Stimulated activated CD8-positive, alpha-beta memory T cell treated with anti-CD3 and anti-CD28 coated beads, Interleukin-15, amount 100 ng/mL, for 4 hours (primary cell): ENCODE results near the gene C1orf174.
"Not testable (repeated sequence)": the region's sequence is repeated elsewhere in the genome, so short reads cannot be mapped to it uniquely, and the experiment has no call there.

ENCODE experiments used
- DNase-seq, 2 donors: peaks; one replicate each; pipeline ENCODE4 v3.0.0-alpha.2; 2020; ENCODE audit warnings: low read depth in 2 of 2

C1orf174 gene

DNA sequence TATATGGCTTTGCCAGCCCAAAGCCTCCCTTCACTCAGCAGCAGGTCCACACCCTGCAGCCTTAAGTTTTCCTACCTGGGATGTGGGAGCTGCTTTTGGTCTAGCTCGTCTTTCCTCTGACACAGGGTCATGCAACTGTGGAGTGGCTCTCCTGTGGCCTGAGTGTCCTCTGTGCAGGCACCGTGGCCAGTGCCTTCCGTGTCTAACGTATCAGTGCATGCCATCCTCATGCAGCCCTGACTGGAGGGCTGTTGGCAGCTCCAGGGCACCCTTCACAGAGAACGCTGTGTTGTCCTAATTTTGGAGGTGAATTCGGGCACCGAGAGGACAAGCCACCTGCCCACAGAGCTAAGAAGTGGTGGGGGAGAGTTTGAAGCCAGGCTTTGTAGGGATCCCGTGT lies 25.7 kb upstream of the C1orf174 start:
- no peak for DNase-seq

GRCh38 chr1:3925256-3925655 lies 25.2 kb upstream of the C1orf174 start:
- DNase-seq, result no peak

DNA sequence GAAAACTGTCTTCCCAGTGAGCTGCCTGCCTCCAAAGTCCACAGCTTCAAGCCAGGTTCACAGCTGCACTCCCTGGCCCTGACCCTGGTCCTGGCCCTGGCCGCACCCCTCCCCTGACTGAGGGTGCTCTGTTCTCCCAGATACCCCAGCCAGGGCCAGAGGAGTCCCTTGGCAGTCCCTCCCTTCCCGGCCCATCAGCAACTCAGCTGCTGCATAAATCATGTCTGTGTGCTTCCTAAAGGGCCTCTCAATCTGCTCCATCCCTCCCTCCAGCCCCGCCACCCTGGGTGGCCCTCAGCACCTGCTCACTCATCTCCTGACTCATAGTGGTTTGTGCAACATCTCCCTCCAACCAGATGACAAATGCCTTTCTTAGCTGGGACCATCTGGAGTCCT lies 24.8 kb upstream of the C1orf174 start:
- DNase-seq, result no peak

DNA sequence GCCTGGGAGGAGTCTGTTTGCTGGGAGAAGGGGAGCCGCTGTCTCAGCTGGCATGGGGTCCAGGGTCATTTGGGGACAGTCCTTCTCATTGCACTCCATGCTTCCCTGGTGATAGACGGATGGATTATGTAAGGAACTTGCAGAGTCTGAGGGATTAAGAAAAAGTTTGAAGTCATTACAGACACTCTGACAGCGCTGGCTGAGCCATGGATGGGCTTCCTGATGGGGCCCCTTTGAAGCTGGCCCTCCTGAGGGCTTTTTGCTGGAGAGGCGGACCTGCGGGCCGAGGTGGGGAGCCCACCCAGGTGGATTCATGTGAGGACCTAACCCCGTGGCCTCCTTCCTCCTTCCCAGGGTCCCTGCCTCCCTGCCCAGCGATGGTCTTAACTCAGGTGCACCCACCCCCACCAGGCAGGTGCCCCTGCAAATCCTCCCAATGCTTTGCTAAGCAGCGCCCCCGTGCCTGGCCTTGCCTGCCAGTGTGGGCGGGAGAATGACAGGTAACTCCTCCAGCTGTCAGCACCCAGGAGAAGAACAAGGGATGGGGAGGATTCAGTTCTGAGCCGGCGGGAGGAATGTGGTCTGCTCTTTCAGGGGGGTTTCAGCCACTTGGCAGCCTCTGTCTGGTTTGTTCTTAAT lies 24.2 kb upstream of the C1orf174 start:
- DNase-seq, result no peak

DNA sequence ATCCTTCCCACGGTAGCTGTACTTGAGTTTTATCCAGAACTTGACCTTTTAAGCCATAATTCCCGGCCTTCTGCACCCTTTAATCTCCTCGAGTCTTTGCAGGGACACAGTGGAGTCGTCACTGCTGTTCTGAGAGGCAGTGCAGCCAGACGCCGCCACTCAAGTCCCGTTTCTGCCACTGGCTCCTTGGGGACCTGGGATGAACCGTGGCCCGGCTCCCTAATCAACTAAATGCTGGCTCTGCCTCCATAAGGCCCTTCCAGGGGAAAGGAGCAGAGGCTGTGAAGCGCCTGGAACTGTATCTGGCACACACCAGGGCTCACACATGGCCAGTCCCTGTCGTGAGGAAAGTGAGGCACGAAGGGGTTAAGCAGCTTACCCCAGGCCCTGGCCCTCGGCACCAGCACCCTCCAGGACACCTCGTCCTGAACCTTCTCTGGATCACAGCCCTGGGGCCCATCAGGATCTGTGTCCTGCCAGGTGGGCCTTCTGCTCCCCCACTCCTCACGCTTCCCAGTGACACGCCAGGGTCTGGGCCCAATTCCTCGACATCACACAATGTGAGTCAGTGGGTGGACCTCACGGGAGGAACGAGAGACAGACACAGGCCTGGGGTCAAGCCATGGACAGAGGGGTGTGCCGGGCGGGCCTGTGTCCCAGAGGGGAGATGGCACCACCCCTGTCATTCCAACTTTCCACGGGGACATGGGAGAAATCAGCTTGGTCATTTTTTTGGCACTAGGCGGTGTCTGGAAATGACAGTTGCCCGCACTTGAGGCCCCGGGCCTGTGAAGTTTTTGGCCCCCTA lies 23.5 kb upstream of the C1orf174 start:
- DNase-seq, result no peak

DNA sequence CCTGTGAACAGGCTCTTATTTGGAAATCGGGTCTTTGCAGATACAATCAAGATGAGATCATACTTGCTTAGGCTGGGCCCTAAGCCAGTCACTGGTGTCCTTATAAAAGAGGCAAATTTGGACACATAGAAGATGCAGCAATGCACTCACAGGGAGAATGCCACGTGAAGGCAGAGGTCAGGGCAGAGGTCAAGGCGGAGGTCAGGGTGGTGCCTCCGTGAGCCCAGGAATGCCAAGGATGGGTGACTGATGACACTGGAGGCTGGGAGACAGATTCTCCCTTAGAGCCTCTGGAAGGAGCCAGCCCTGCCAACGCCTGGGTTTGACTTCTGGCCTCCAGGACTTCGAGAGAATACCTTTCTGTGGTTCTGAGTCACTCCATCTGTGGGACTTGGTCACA lies 22.8 kb upstream of the C1orf174 start:
- no peak for DNase-seq

GRCh38 chr1:3922201-3922725 lies 22.2 kb upstream of the C1orf174 start:
- no peak for DNase-seq

DNA sequence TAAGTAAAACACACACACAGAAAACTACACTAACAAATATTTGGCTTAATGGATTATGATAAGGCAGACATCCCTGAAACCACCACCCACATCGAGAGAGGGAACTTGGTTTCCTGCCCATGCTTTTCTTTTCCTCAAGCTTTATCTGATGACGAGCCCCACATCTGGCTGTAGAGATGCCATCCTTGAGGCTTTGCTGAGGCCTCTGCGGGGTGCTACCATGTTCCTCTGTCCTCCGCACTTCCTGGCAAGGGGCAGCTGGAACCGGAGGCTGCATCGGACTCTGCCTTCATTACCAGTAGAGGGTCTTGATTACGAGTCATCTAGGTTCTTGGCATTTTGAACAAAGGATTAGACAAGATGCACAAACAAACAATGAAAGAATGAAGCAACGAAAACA lies 21.7 kb upstream of the C1orf174 start:
- no peak for DNase-seq

- no peak for DNase-seq
Measured at GRCh38 chr1:3919706-3920105, 19.6 kb upstream of the C1orf174 start.

- DNase-seq, result no peak
Measured at GRCh38 chr1:3918966-3919611, 19.0 kb upstream of the C1orf174 start.

DNA sequence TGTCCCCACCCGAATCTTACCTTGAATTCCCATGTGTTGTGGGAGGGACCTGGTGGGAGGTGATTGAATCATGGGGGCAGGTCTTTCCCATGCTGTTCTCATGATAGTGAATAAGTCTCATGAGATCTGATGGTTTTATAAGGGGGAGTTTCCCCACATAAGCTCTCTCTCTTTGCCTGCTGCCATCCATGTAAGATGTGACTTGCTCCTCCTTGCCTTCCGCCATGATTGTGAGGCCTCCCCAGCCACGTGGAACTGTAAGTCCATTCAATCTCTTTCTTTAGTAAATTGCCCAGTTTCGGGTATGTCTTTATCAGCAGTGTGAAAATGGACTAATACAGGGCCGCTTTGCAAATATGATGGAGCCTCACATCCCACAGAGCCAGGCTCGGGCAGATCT lies 18.3 kb upstream of the C1orf174 start:
- not testable (repeated sequence) for DNase-seq

- DNase-seq, result no peak
Measured at GRCh38 chr1:3917761-3918160, 17.7 kb upstream of the C1orf174 start.

DNA sequence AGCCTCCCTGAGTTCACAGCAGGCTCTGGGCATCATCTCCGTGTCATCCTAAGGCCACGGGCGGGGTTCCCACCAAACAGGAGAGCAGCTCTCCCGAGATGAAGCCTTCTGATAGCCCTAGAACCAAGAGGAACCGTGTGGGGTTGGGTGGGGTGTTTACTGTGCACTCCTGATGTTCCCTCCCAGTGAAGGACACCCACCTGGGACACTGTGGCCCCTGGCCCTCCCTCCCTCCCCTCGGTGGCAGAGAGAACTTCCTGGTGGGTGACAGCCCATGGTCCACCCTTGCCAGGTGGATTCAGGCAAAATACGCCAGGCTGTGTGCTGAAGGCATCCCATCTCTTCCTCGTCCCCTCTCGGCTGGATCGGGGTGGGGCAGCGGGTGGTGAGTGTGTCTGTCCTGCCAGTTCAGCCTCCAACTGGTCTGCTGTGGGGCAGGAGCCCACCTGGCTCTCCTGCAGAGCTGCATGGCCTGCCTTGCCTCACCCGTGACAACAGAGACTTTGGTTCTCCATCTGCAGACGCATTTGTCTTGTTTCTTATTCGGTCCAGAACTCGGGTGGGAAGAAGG lies 15.6 kb upstream of the C1orf174 start:
- no peak for DNase-seq

- no peak for DNase-seq
Measured at GRCh38 chr1:3914911-3915310, 14.8 kb upstream of the C1orf174 start.

GRCh38 chr1:3914331-3914851 lies 14.3 kb upstream of the C1orf174 start:
- DNase-seq, result no peak

- no peak for DNase-seq
Measured at GRCh38 chr1:3912809-3913685, 13.0 kb upstream of the C1orf174 start.

GRCh38 chr1:3911981-3912808 lies 12.1 kb upstream of the C1orf174 start:
- DNase-seq, result no peak

- DNase-seq, result peak; percentile 44
Measured at GRCh38 chr1:3910857-3911845, 11.1 kb upstream of the C1orf174 start.
